SK-N-MC (cell line): ENCODE data around the gene FBXO8.

Source experiments
- EZH2 ChIP-seq: fragments of 200-600 bp; sonication (generic); IDR thresholded peaks from one replicate; pipeline ENCODE4 v1.6.1; 2017; ENCODE audit warnings: antibody characterized with exemption
- FOXP2 ChIP-seq: optimal IDR thresholded peaks from 2 replicates; pipeline ENCODE3; 2011; ENCODE audit warnings: mild to moderate bottlenecking, moderate library complexity; ENCODE audit not compliant: insufficient read depth; ENCODE audit errors: extremely low read length, control extremely low read depth
- POLR2AphosphoS5 ChIP-seq: IDR thresholded peaks from 2 replicates; pipeline ENCODE4 v1.6.1; 2012; ENCODE audit warnings: mild to moderate bottlenecking, low read depth, low read length, borderline replicate concordance

GRCh38 chr4:174259580-174259979, 23.9 kb downstream of the FBXO8 start:
- TF ChIP-seq POLR2AphosphoS5 (no peak), EZH2 (no peak), FOXP2 (no peak)
